Measurements from ENCODE around the gene TREML1. TPM values are rescaled to one million over a fixed set of nuclear protein-coding genes. Genes with fewer than 3 reads are reported as not detected.

TREML1 gene
- total and polyA plus RNA-seq, 2 of the 8 experiments (the other 6 are each of a cell fraction or from before 2014, with no cell fraction given), result 0.08 TPM; not detected in 1

DNA sequence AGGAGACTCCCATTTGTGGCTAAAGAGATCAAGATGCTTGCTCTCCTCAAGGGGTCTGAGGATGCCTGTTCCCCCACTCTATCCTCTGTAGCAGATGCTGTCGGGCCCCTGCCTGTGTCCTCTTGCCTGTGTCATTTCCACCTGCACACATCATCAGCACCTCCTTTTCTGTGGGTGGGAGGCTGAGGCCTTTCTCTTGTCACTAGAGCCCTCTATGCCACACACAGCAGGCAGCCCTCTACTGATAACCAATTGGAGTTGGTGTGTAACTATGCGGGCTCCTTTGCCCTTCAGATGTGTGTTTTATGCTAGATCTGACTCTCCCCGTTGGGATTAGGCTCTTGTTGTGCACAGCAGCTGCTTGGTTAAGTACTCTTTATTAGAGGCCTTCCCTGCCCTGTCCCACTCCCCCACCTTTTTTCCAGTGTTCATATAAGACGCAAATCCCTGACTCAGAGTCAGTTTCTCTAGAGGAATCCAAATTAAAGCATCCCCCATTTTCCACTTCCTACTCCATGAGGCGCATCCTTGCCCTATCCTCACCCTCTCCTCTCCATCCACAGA is 39.1 kb upstream of the TREML1 start:
- H2BK5ac ChIP-seq (ENCODE audit: low read depth, low read length), result no peak overlapping the region
- H3K23ac ChIP-seq (ENCODE audit: insufficient read length), result no peak overlapping the region
- WGBS, 2 experiments (ENCODE audit: extremely low coverage in 1 of 2, insufficient coverage in 1 of 2, insufficient read length in 1 of 2, insufficient replicate concordance in 2 of 2, low coverage in 1 of 2, low lambda C conversion rate in 2 of 2, missing lambda C conversion rate in 1 of 2), result 88% methylated on average over 5 of the region's 5 CpGs; no CpG with 5 or more reads in 1 of the 2 experiments
- no peaks in the 10 kb centered on the region for H4K20me1 ChIP-seq (replicated peaks in 1 of 2; ENCODE audit: control insufficient read depth in 1 of 2, insufficient read depth in 2 of 2, low read length in 2 of 2)
- H3K4me1 ChIP-seq (replicated peaks in 1 of 4; ENCODE audit: control insufficient read depth in 3 of 4, insufficient read depth in 4 of 4, low read length in 3 of 4), result no peaks in the 10 kb centered on the region; a peak in 1 of 7 replicates
- no peak overlapping the region for H2BK12ac ChIP-seq (ENCODE audit: low read depth, low read length)
- no peak overlapping the region for H3K4me2 ChIP-seq (ENCODE audit: insufficient read depth in 1 of 2, low read depth in 2 of 2, low read length in 2 of 2)
- CTCF ChIA-PET (ENCODE audit: partially characterized antibody), result interaction anchor here (1.7 to 6.2 kb wide), 4 partner anchors 9 to 76 kb away, joined by 5 to 48 read pairs (median 8); partner anchors contain the start of gene TREML2
- no peak overlapping the region for H3K4me3 ChIP-seq (ENCODE audit: extremely low read depth in 1 of 4, insufficient read depth in 2 of 4, low read depth in 3 of 4, low read length in 4 of 4)
- FAIRE-seq (no peak), DNase-seq (ENCODE audit: low read depth in 1 of 2, low spot score in 2 of 2) (peak in 1 of 2 experiments; percentile 31)
- H3K4ac ChIP-seq (replicated peaks; ENCODE audit: insufficient read length, low read depth, low read length), result no peak overlapping the region
- H2AFZ ChIP-seq (ENCODE audit: low read length), result no peak overlapping the region
- H4K91ac ChIP-seq (replicated peaks; ENCODE audit: insufficient read length, low read length), result no peak overlapping the region
- no peak overlapping the region for H3K14ac ChIP-seq (ENCODE audit: insufficient read length)
- POLR2A ChIA-PET (ENCODE audit: partially characterized antibody), result no interaction called here
- no peak overlapping the region for H3K27ac ChIP-seq (ENCODE audit: low read depth, low read length)
- no peak overlapping the region for H2AK5ac ChIP-seq (ENCODE audit: low read depth, low read length)
- no peak overlapping the region for H4K5ac ChIP-seq (ENCODE audit: insufficient read length, low read depth, low read length)
- no peaks in the 10 kb centered on the region for H3K27me3 ChIP-seq (replicated peaks in 1 of 4; ENCODE audit: control insufficient read depth in 3 of 4, extremely low read depth in 1 of 4, insufficient read depth in 3 of 4, low read length in 3 of 4)
- no peak overlapping the region for H3K9ac ChIP-seq (replicated peaks in 1 of 4; ENCODE audit: extremely low read depth in 1 of 4, low read depth in 3 of 4, low read length in 3 of 4)
- peaks cover 5 to 16% of the 10 kb centered on the region in 2 experiments; a peak in 3 of 4 replicates for H3K9me3 ChIP-seq (ENCODE audit: insufficient read depth in 2 of 2, low read depth in 1 of 2, low read length in 1 of 2)
- no peaks in the 10 kb centered on the region for H3K79me1 ChIP-seq (ENCODE audit: low read depth, low read length)
- no peak overlapping the region for H3K56ac ChIP-seq (replicated peaks; ENCODE audit: insufficient read length, low read depth, low read length)
- H2BK120ac ChIP-seq (replicated peaks; ENCODE audit: low read depth, low read length), result no peak overlapping the region
- peak overlapping the region; percentile 61; the same call in 1 of the 2 replicates for H2BK20ac ChIP-seq (ENCODE audit: low read length)
- H3K79me2 ChIP-seq (ENCODE audit: control insufficient read depth in 1 of 2, insufficient read depth in 2 of 2, low read length in 2 of 2), result no peaks in the 10 kb centered on the region
- no peaks in the 10 kb centered on the region for H3K36me3 ChIP-seq (ENCODE audit: control insufficient read depth in 2 of 4, insufficient read depth in 4 of 4, low read length in 3 of 4)
- no peak overlapping the region for H2BK15ac ChIP-seq (ENCODE audit: low read length)
- no peak overlapping the region for H4K8ac ChIP-seq (ENCODE audit: extremely low read depth, insufficient read depth, low read length)
- H3K23me2 ChIP-seq (ENCODE audit: low read depth, low read length), result no peaks in the 10 kb centered on the region
- H3K18ac ChIP-seq (ENCODE audit: extremely low read depth, low read length), result no peak overlapping the region
- TF ChIP-seq POLR2A (IDR thresholded peaks at IDR 0.05; ENCODE audit: control extremely low read depth in 1 of 2, low read depth in 2 of 2, low read length in 2 of 2) (no peak), BCL11A (IDR thresholded peaks at IDR 0.05; ENCODE audit: low read depth in 2 of 2, low read length in 2 of 2) (no peak), CTCF (IDR thresholded peaks at IDR 0.05; ENCODE audit: control extremely low read depth in 1 of 3, insufficient read depth in 1 of 3, low read depth in 1 of 3, low read length in 3 of 3) (no peak), CREB1 (IDR thresholded peaks at IDR 0.05) (no peak), TBP (IDR thresholded peaks at IDR 0.05; ENCODE audit: low read depth, low read length) (no peak), HDAC2 (IDR thresholded peaks at IDR 0.05; ENCODE audit: borderline replicate concordance in 1 of 2, low read depth in 2 of 2, low read length in 2 of 2) (no peak), EP300 (IDR thresholded peaks at IDR 0.05; ENCODE audit: borderline replicate concordance in 1 of 2, low read depth in 2 of 2, low read length in 2 of 2) (no peak), KDM1A (IDR thresholded peaks at IDR 0.05; ENCODE audit: borderline replicate concordance, low read length) (no peak), POLR2AphosphoS5 (IDR thresholded peaks at IDR 0.05; ENCODE audit: low read depth, low read length) (no peak), TAF7 (optimal IDR thresholded peaks at IDR 0.05; ENCODE audit: borderline replicate concordance, low read depth, low read length) (no peak), POU5F1 (IDR thresholded peaks at IDR 0.05; ENCODE audit: low read depth, low read length) (no peak)
